Right cardiac atrium (tissue), 5 donors: ENCODE data around the gene SUCO. TPM values are rescaled to one million over a fixed set of nuclear protein-coding genes. Genes with fewer than 3 reads are reported as not detected.

Source experiments
- ATAC-seq, 2 donors: fragments of 200-7000 bp; cut with Tn5 transposase; one replicate each; pipeline versions ENCODE4 v1.8.0 to v1.9.1; 2020; ENCODE audit warnings: moderate library complexity in 2 of 2, mild to moderate bottlenecking in 1 of 2
- DNase-seq, 3 donors: peaks; one replicate each; pipeline ENCODE4 v3.0.0-alpha.2; 2020
- H3K27ac ChIP-seq: one replicate; pipeline ENCODE4 v1.5.1; 2013; ENCODE audit warnings: mild to moderate bottlenecking, low read length, control low read depth, moderate library complexity
- H3K27me3 ChIP-seq: one replicate; pipeline ENCODE4 v1.6.1; 2013; ENCODE audit not compliant: control insufficient read depth, insufficient read depth
- H3K4me1 ChIP-seq: one replicate; pipeline ENCODE4 v1.6.1; 2013; ENCODE audit warnings: low read length; ENCODE audit not compliant: control insufficient read depth, insufficient read depth
- H3K4me3 ChIP-seq: one replicate; pipeline ENCODE4 v1.5.1; 2013; ENCODE audit warnings: low read length, control low read depth
- H3K9me3 ChIP-seq: one replicate; pipeline ENCODE4 v1.6.1; 2013; ENCODE audit warnings: low read length; ENCODE audit not compliant: control insufficient read depth
- WGBS: extraction: QIAGEN DNeasy Blood & Tissue Kit; methylation state at CpG from one replicate; pipeline ENCODE4 v1.1.7; 2013; 5-methylcytosine and 5-hydroxymethylcytosine counted together
- intact Hi-C, 4 donors: fragments of 100-400 bp; cut with DNase I; formaldehyde crosslinking; loops; one replicate each; pipeline versions ENCODE4 v1.11.0 to v1.14.0; 2022 to 2023
- polyA plus RNA-seq: library from polyadenylated mRNA; stranded (reverse); fragments of 200-250 nt; gene quantifications from one replicate; pipeline ENCODE4 v1.2.3, GENCODE V29; 2013
- total RNA-seq, 4 donors: library from RNA; stranded (reverse); fragmentation: NEBNext Ultra II Directional; extraction: Animal tissue kit (Norgen Biotek cat#: 25700); gene quantifications; one replicate each; pipeline ENCODE4 v1.2.1, GENCODE V29; 2021
- donor health status: healthy with polysubstance abuse.
- donor health status: DM: no; HTN: yes; CAD: no.
- donor health status: DM: no; HTN: no; CAD: no.
- donor health status: DM: no; HTN: yes; CAD: no; lungs with severe emphysema.
- donor health status: DM: yes; HTN: yes; CAD: no.

The SUCO gene
- total and polyA plus RNA-seq, 5 donors: 10.3 to 36.1 (median 31.7) TPM

- no peak overlapping the region for H3K27ac ChIP-seq
- H3K27me3 ChIP-seq: no peaks in the 10 kb centered on the region
- intact Hi-C loops: no loop called here
- 95% methylated on average over 2 of the region's 2 CpGs for WGBS
- no peak overlapping the region for H3K4me3 ChIP-seq
- DNase-seq (no peak), ATAC-seq (no peak)
- H3K4me1 ChIP-seq: no peaks in the 10 kb centered on the region
- H3K9me3 ChIP-seq: no peaks in the 10 kb centered on the region
These were observed 96.7 kb downstream of the SUCO start for GRCh38 chr1:172629638-172630037.

- intact Hi-C loops: no loop called here
- Histone ChIP-seq H3K4me3 (no peak overlapping the region), H3K27me3 (no peaks in the 10 kb centered on the region), H3K9me3 (no peaks in the 10 kb centered on the region), H3K4me1 (no peaks in the 10 kb centered on the region), H3K27ac (no peak overlapping the region)
- WGBS: 90% methylated on average over 11 of the region's 11 CpGs
- DNase-seq: no peak
- ATAC-seq: no peak
These were observed 97.3 kb downstream of the SUCO start for GRCh38 chr1:172630056-172630818.

- H3K27ac ChIP-seq: no peak overlapping the region
- 72% methylated on average over 3 of the region's 3 CpGs for WGBS
- no peaks in the 10 kb centered on the region for H3K27me3 ChIP-seq
- no peak for ATAC-seq
- intact Hi-C loops: no loop called here
- no peak for DNase-seq
- no peaks in the 10 kb centered on the region for H3K9me3 ChIP-seq
- H3K4me3 ChIP-seq: no peak overlapping the region
- H3K4me1 ChIP-seq: no peaks in the 10 kb centered on the region
These were observed 97.9 kb downstream of the SUCO start for GRCh38 chr1:172630868-172631267.

GRCh38 chr1:172637522-172637921 is 104.6 kb downstream of the SUCO start:
- 90% methylated on average over 2 of the region's 2 CpGs for WGBS
- DNase-seq (no peak), ATAC-seq (no peak)
- intact Hi-C loops: no loop called here
- no peaks in the 10 kb centered on the region for H3K27me3 ChIP-seq
- H3K4me1 ChIP-seq: no peaks in the 10 kb centered on the region
- H3K4me3 ChIP-seq: no peak overlapping the region
- H3K9me3 ChIP-seq: peaks cover 2% of the 10 kb centered on the region
- H3K27ac ChIP-seq: no peak overlapping the region

- no peaks in the 10 kb centered on the region for H3K27me3 ChIP-seq
- intact Hi-C loops: no loop called here
- no peak overlapping the region for H3K27ac ChIP-seq
- ATAC-seq (no peak), DNase-seq (no peak)
- peaks cover 2% of the 10 kb centered on the region for H3K9me3 ChIP-seq
- no peak overlapping the region for H3K4me3 ChIP-seq
- H3K4me1 ChIP-seq: no peaks in the 10 kb centered on the region
- WGBS: 88% methylated on average over 2 of the region's 2 CpGs
These were observed 105.3 kb downstream of the SUCO start for GRCh38 chr1:172638249-172638648.

GRCh38 chr1:172638885-172639831 is 106.2 kb downstream of the SUCO start:
- no peaks in the 10 kb centered on the region for H3K4me1 ChIP-seq
- no peaks in the 10 kb centered on the region for H3K27me3 ChIP-seq
- H3K9me3 ChIP-seq: peaks cover 2% of the 10 kb centered on the region
- ATAC-seq (peak in 1 of 2 donors; percentile 35), DNase-seq (no peak)
- intact Hi-C loops: no loop called here
- H3K27ac ChIP-seq: no peak overlapping the region
- no peak overlapping the region for H3K4me3 ChIP-seq
- 65% methylated on average over 9 of the region's 9 CpGs for WGBS

- no peak overlapping the region for H3K27ac ChIP-seq
- H3K27me3 ChIP-seq: no peaks in the 10 kb centered on the region
- WGBS: 86% methylated on average over 8 of the region's 8 CpGs
- DNase-seq (no peak), ATAC-seq (no peak)
- H3K4me1 ChIP-seq: no peaks in the 10 kb centered on the region
- peaks cover 2% of the 10 kb centered on the region for H3K9me3 ChIP-seq
- no peak overlapping the region for H3K4me3 ChIP-seq
- intact Hi-C loops: no loop called here
These were observed 107.2 kb downstream of the SUCO start for GRCh38 chr1:172640111-172640510.

- ATAC-seq (no peak), DNase-seq (no peak)
- Histone ChIP-seq H3K27me3 (no peaks in the 10 kb centered on the region), H3K27ac (no peak overlapping the region), H3K4me3 (no peak overlapping the region), H3K9me3 (peaks cover 2% of the 10 kb centered on the region), H3K4me1 (no peaks in the 10 kb centered on the region)
- intact Hi-C loops: no loop called here
- WGBS: 83% methylated on average over 5 of the region's 5 CpGs
These were observed 108.5 kb downstream of the SUCO start for GRCh38 chr1:172641492-172641891.

- Histone ChIP-seq H3K4me1 (no peaks in the 10 kb centered on the region), H3K27me3 (no peaks in the 10 kb centered on the region), H3K27ac (no peak overlapping the region), H3K4me3 (no peak overlapping the region), H3K9me3 (no peaks in the 10 kb centered on the region)
- DNase-seq (no peak), ATAC-seq (no peak)
- intact Hi-C loops: no loop called here
- WGBS: 51% methylated on average over 6 of the region's 6 CpGs
These were observed 110.0 kb downstream of the SUCO start for GRCh38 chr1:172642970-172643369.

- ATAC-seq (peak in 1 of 2 donors; percentile 67), DNase-seq (no peak)
- no peaks in the 10 kb centered on the region for H3K4me1 ChIP-seq
- 52% methylated on average over 1 of the region's 1 CpG for WGBS
- H3K9me3 ChIP-seq: no peaks in the 10 kb centered on the region
- H3K27me3 ChIP-seq: no peaks in the 10 kb centered on the region
- no peak overlapping the region for H3K4me3 ChIP-seq
- intact Hi-C loops: no loop called here
- H3K27ac ChIP-seq: no peak overlapping the region
These were observed 113.7 kb downstream of the SUCO start for GRCh38 chr1:172646653-172647052.

- Histone ChIP-seq H3K9me3 (no peaks in the 10 kb centered on the region), H3K4me3 (no peak overlapping the region), H3K27me3 (no peaks in the 10 kb centered on the region), H3K27ac (no peak overlapping the region), H3K4me1 (no peaks in the 10 kb centered on the region)
- ATAC-seq (peak in 1 of 2 donors; percentile 23), DNase-seq (no peak)
- intact Hi-C loops: no loop called here
- WGBS: 67% methylated on average over 8 of the region's 8 CpGs
These were observed 114.2 kb downstream of the SUCO start for GRCh38 chr1:172647110-172647564.
